ENCODE results near the gene GAGE12H. TPM values are rescaled to one million over a fixed set of nuclear protein-coding genes. Genes with fewer than 3 reads are reported as not detected.
"Not testable (repeated sequence)": the region's sequence is repeated elsewhere in the genome, so short reads cannot be mapped to it uniquely, and the experiment has no call there.

GAGE12H gene, protein sequence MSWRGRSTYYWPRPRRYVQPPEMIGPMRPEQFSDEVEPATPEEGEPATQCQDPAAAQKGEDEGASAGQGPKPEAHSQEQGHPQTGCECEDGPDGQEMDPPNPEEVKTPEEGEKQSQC
- not detected in 2 replicates for total RNA-seq (2022)
- not detected for Bru-seq, nascent RNA
- not detected for BruChase-seq, experiment 1, labeled RNA remaining after a 2-hour chase
- not detected for BruChase-seq, experiment 2, labeled RNA remaining after a 6-hour chase
- long read RNA-seq: 0 reads

GRCh38 chrX:49579649-49580048 is at the start of gene GAGE12H:
TSS of gene GAGE12H (plus strand) at chrX:49579949. CDS start at chrX:49581104, 1,155 bp downstream.
- H3K9me3 Mint-ChIP-seq (ENCODE audit: unreplicated experiment); H3K27me3 ChIP-seq (replicated peaks; ENCODE audit: control insufficient read depth, insufficient read depth, low read length); intact Hi-C loops (cut with micrococcal nuclease; ENCODE audit: unreplicated experiment); POLR2A ChIA-PET; H3K4me1 Mint-ChIP-seq (ENCODE audit: low read depth, unreplicated experiment); CTCF ChIA-PET; H3K4me3 ChIP-seq (ENCODE audit: low read depth, low read length); DNase-seq; H3K9me3 ChIP-seq; H3K4me1 ChIP-seq; H3K36me3 Mint-ChIP-seq (ENCODE audit: insufficient read depth, unreplicated experiment); BruUV-seq (replicated peaks); H3K27ac Mint-ChIP-seq (ENCODE audit: unreplicated experiment); H3K36me3 ChIP-seq (ENCODE audit: control insufficient read depth, insufficient read depth, low read length); H3K4me3 Mint-ChIP-seq (ENCODE audit: unreplicated experiment); H3K27me3 Mint-ChIP-seq (ENCODE audit: insufficient read depth, unreplicated experiment): not testable (repeated sequence)

DNA sequence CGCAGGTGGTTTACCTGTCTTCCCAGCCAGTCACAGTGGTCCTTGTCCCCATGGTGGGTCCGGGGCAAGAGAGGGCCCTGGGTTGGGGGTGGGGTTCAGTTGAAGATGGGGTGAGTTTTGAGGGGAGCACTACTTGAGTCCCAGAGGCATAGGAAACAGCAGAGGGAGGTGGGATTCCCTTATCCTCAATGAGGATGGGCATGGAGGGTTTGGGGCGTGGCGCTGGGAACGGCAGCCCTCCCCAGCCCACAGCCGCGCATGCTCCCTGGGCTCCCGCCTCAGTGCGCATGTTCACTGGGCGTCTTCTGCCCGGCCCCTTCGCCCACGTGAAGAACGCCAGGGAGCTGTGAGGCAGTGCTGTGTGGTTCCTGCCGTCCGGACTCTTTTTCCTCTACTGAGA is 47.9 kb upstream of the GAGE12H start, which contains the start of gene GAGE12C:
GAGE12C (plus strand) TSS at position 301 of the 400 bp plus-strand sequence. CDS start 1,155 bp downstream, outside the sequence.
- H3K4me1 ChIP-seq; BruUV-seq (replicated peaks); POLR2A ChIA-PET; H3K27ac Mint-ChIP-seq (ENCODE audit: unreplicated experiment); H3K4me3 ChIP-seq (ENCODE audit: low read depth, low read length); intact Hi-C loops (cut with micrococcal nuclease; ENCODE audit: unreplicated experiment); H3K27me3 ChIP-seq (replicated peaks; ENCODE audit: control insufficient read depth, insufficient read depth, low read length); DNase-seq; H3K4me3 Mint-ChIP-seq (ENCODE audit: unreplicated experiment); H3K4me1 Mint-ChIP-seq (ENCODE audit: low read depth, unreplicated experiment); H3K27me3 Mint-ChIP-seq (ENCODE audit: insufficient read depth, unreplicated experiment); CTCF ChIA-PET; H3K9me3 Mint-ChIP-seq (ENCODE audit: unreplicated experiment); H3K36me3 Mint-ChIP-seq (ENCODE audit: insufficient read depth, unreplicated experiment); H3K36me3 ChIP-seq (ENCODE audit: control insufficient read depth, insufficient read depth, low read length); H3K9me3 ChIP-seq: not testable (repeated sequence)

GRCh38 chrX:49541433-49541832 is 38.3 kb upstream of the GAGE12H start, which contains the start of gene GAGE12D:
TSS of gene GAGE12D (plus strand) at chrX:49541733. CDS start at chrX:49542888, 1,155 bp downstream.
- H3K4me3 Mint-ChIP-seq (ENCODE audit: unreplicated experiment); BruUV-seq (replicated peaks); H3K27me3 ChIP-seq (replicated peaks; ENCODE audit: control insufficient read depth, insufficient read depth, low read length); CTCF ChIA-PET; H3K9me3 ChIP-seq; H3K36me3 Mint-ChIP-seq (ENCODE audit: insufficient read depth, unreplicated experiment); intact Hi-C loops (cut with micrococcal nuclease; ENCODE audit: unreplicated experiment); H3K4me3 ChIP-seq (ENCODE audit: low read depth, low read length); POLR2A ChIA-PET; H3K9me3 Mint-ChIP-seq (ENCODE audit: unreplicated experiment); DNase-seq; H3K27ac Mint-ChIP-seq (ENCODE audit: unreplicated experiment); H3K36me3 ChIP-seq (ENCODE audit: control insufficient read depth, insufficient read depth, low read length); H3K4me1 ChIP-seq; H3K27me3 Mint-ChIP-seq (ENCODE audit: insufficient read depth, unreplicated experiment); H3K4me1 Mint-ChIP-seq (ENCODE audit: low read depth, unreplicated experiment): not testable (repeated sequence)

GRCh38 chrX:49550989-49551388 is 28.8 kb upstream of the GAGE12H start, which contains the start of gene GAGE12E:
TSS of gene GAGE12E (plus strand) at chrX:49551289. CDS start at chrX:49552444, 1,155 bp downstream.
- H3K9me3 ChIP-seq; BruUV-seq (replicated peaks); DNase-seq; H3K4me3 ChIP-seq (ENCODE audit: low read depth, low read length); H3K27ac Mint-ChIP-seq (ENCODE audit: unreplicated experiment); CTCF ChIA-PET; intact Hi-C loops (cut with micrococcal nuclease; ENCODE audit: unreplicated experiment); H3K36me3 Mint-ChIP-seq (ENCODE audit: insufficient read depth, unreplicated experiment); H3K27me3 ChIP-seq (replicated peaks; ENCODE audit: control insufficient read depth, insufficient read depth, low read length); H3K4me1 ChIP-seq; H3K9me3 Mint-ChIP-seq (ENCODE audit: unreplicated experiment); POLR2A ChIA-PET; H3K4me1 Mint-ChIP-seq (ENCODE audit: low read depth, unreplicated experiment); H3K4me3 Mint-ChIP-seq (ENCODE audit: unreplicated experiment); H3K36me3 ChIP-seq (ENCODE audit: control insufficient read depth, insufficient read depth, low read length); H3K27me3 Mint-ChIP-seq (ENCODE audit: insufficient read depth, unreplicated experiment): not testable (repeated sequence)

DNA sequence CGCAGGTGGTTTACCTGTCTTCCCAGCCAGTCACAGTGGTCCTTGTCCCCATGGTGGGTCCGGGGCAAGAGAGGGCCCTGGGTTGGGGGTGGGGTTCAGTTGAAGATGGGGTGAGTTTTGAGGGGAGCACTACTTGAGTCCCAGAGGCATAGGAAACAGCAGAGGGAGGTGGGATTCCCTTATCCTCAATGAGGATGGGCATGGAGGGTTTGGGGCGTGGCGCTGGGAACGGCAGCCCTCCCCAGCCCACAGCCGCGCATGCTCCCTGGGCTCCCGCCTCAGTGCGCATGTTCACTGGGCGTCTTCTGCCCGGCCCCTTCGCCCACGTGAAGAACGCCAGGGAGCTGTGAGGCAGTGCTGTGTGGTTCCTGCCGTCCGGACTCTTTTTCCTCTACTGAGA is 19.2 kb upstream of the GAGE12H start, which contains the start of gene GAGE12F:
GAGE12F (plus strand) TSS at position 301 of the 400 bp plus-strand sequence. CDS start 1,155 bp downstream, outside the sequence.
- H3K9me3 Mint-ChIP-seq (ENCODE audit: unreplicated experiment); H3K4me3 ChIP-seq (ENCODE audit: low read depth, low read length); intact Hi-C loops (cut with micrococcal nuclease; ENCODE audit: unreplicated experiment); H3K4me1 Mint-ChIP-seq (ENCODE audit: low read depth, unreplicated experiment); H3K27ac Mint-ChIP-seq (ENCODE audit: unreplicated experiment); CTCF ChIA-PET; H3K36me3 ChIP-seq (ENCODE audit: control insufficient read depth, insufficient read depth, low read length); BruUV-seq (replicated peaks); H3K9me3 ChIP-seq; POLR2A ChIA-PET; H3K4me1 ChIP-seq; H3K27me3 ChIP-seq (replicated peaks; ENCODE audit: control insufficient read depth, insufficient read depth, low read length); H3K36me3 Mint-ChIP-seq (ENCODE audit: insufficient read depth, unreplicated experiment); H3K4me3 Mint-ChIP-seq (ENCODE audit: unreplicated experiment); DNase-seq; H3K27me3 Mint-ChIP-seq (ENCODE audit: insufficient read depth, unreplicated experiment): not testable (repeated sequence)

DNA sequence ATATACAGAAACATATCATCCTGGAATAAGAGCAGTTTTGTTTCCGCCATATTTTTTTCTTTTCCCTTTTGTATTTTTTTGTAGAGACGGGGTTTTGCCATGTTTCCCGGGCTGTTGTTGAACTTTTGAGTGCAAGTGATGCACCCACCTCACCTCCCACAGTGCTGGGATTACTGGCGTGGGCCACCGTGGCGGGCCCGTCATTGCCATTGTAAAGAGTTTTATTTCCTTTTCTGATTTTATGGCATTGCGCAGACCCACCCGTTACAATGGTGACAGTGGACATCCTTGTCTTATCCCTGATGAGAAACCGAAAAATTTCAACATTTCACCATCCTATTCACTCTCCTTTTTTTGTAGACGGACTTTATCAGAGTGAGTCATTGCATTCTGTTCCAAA is 11.0 kb upstream of the GAGE12H start:
- H3K27me3 ChIP-seq (replicated peaks; ENCODE audit: control insufficient read depth, insufficient read depth, low read length); H3K4me3 ChIP-seq (ENCODE audit: low read depth, low read length); H3K27ac Mint-ChIP-seq (ENCODE audit: unreplicated experiment); CTCF ChIA-PET; H3K9me3 ChIP-seq; H3K36me3 ChIP-seq (ENCODE audit: control insufficient read depth, insufficient read depth, low read length); BruUV-seq (replicated peaks); POLR2A ChIA-PET; DNase-seq; H3K9me3 Mint-ChIP-seq (ENCODE audit: unreplicated experiment); H3K27me3 Mint-ChIP-seq (ENCODE audit: insufficient read depth, unreplicated experiment); H3K36me3 Mint-ChIP-seq (ENCODE audit: insufficient read depth, unreplicated experiment); H3K4me1 Mint-ChIP-seq (ENCODE audit: low read depth, unreplicated experiment); intact Hi-C loops (cut with micrococcal nuclease; ENCODE audit: unreplicated experiment); H3K4me1 ChIP-seq; H3K4me3 Mint-ChIP-seq (ENCODE audit: unreplicated experiment): not testable (repeated sequence)

GRCh38 chrX:49569152-49569551 is 10.6 kb upstream of the GAGE12H start:
- BruUV-seq (replicated peaks): not testable (repeated sequence)

More at GRCh38 chrX:49569152-49569551, 10.6 kb upstream of the GAGE12H start:
- H3K27me3 ChIP-seq (replicated peaks; ENCODE audit: control insufficient read depth, insufficient read depth, low read length); intact Hi-C loops (cut with micrococcal nuclease; ENCODE audit: unreplicated experiment); H3K4me1 Mint-ChIP-seq (ENCODE audit: low read depth, unreplicated experiment); CTCF ChIA-PET; H3K36me3 ChIP-seq (ENCODE audit: control insufficient read depth, insufficient read depth, low read length); POLR2A ChIA-PET; H3K36me3 Mint-ChIP-seq (ENCODE audit: insufficient read depth, unreplicated experiment); DNase-seq; H3K4me3 ChIP-seq (ENCODE audit: low read depth, low read length); H3K27ac Mint-ChIP-seq (ENCODE audit: unreplicated experiment); H3K27me3 Mint-ChIP-seq (ENCODE audit: insufficient read depth, unreplicated experiment); H3K4me1 ChIP-seq; H3K4me3 Mint-ChIP-seq (ENCODE audit: unreplicated experiment); H3K9me3 ChIP-seq; H3K9me3 Mint-ChIP-seq (ENCODE audit: unreplicated experiment): not testable (repeated sequence)

All from Caco-2 (cell line).